K562 (cell line): ENCODE measurements around the gene EXOC6.

Experiments used
- CBX2 ChIP-seq: fragments of 200-600 bp; sonication (generic); IDR thresholded peaks from one replicate; pipeline ENCODE4 v1.6.1; 2012; ENCODE audit warnings: mild to moderate bottlenecking, low read length, inconsistent platforms; ENCODE audit not compliant: insufficient read depth, poor library complexity, severe bottlenecking
- CTCF ChIP-seq, 3 experiments: IDR thresholded peaks in 2 of 3; conservative IDR thresholded peaks in 1 of 3; 2 replicates each; pipeline ENCODE4 v1.5.1; 2011 to 2012; ENCODE audit warnings: low read length in 3 of 3, mild to moderate bottlenecking in 3 of 3, control low read depth in 2 of 3, improper control_type of control experiment in 1 of 3, inconsistent platforms in 1 of 3, low read depth in 1 of 3, mixed read lengths in 1 of 3, moderate library complexity in 1 of 3; ENCODE audit not compliant: insufficient read depth in 2 of 3
- FOXM1 ChIP-seq, 2 experiments: fragments of 450-650 bp in 1 of 2; sonication (generic) in 1 of 2; formaldehyde crosslinking in 1 of 2; IDR thresholded peaks; 2 replicates each; pipeline versions ENCODE4 v1.6.1 to v1.9.0; 2017 to 2022; ENCODE audit warnings: low read depth in 2 of 2, mild to moderate bottlenecking in 2 of 2, missing genetic modification reagents in 1 of 2, moderate library complexity in 1 of 2
- MXI1 ChIP-seq: IDR thresholded peaks from 2 replicates; pipeline ENCODE4 v1.6.1; 2011; ENCODE audit warnings: low read depth, mild to moderate bottlenecking, improper control_type of control experiment, low read length
- MYBL2 ChIP-seq, 2 experiments: fragments of 450-650 bp in 1 of 2; sonication (generic) in 1 of 2; formaldehyde crosslinking in 1 of 2; IDR thresholded peaks; 2 replicates each; pipeline versions ENCODE4 v1.6.1 to v1.8.1; 2017 to 2022; ENCODE audit warnings: borderline replicate concordance in 1 of 2, inconsistent platforms in 1 of 2, low read depth in 1 of 2, mild to moderate bottlenecking in 1 of 2, missing genetic modification reagents in 1 of 2, moderate library complexity in 1 of 2
- NR3C1 ChIP-seq: sonication (generic); formaldehyde crosslinking; IDR thresholded peaks from 2 replicates; pipeline ENCODE4 v1.8.1; 2022; ENCODE audit warnings: missing genetic modification reagents
- POLR2A ChIP-seq: fragments of 450-650 bp; conservative IDR thresholded peaks from 2 replicates; pipeline ENCODE4 v1.6.1; 2016
- RCOR1 ChIP-seq, 2 experiments: IDR thresholded peaks; 2 replicates each; pipeline ENCODE4 v1.6.1; 2012; ENCODE audit warnings: low read depth in 2 of 2, low read length in 2 of 2, borderline replicate concordance in 1 of 2, improper control_type of control experiment in 1 of 2
- TF ChIP-seq, protein P1 (sequence below), 2 experiments: fragments of 450-650 bp in 1 of 2; sonication (generic) in 1 of 2; formaldehyde crosslinking in 1 of 2; IDR thresholded peaks; 2 replicates each; pipeline versions ENCODE4 v1.7.1 to v1.9.0; 2016 to 2022; ENCODE audit warnings: inconsistent platforms in 1 of 2, mild to moderate bottlenecking in 1 of 2, missing genetic modification reagents in 1 of 2
- TF ChIP-seq, protein P2 (sequence below): fragments of 250-450 bp; sonication (Bioruptor Pico); IDR thresholded peaks from 2 replicates; pipeline ENCODE4 v1.5.0; 2021; ENCODE audit warnings: mild to moderate bottlenecking, borderline replicate concordance

GRCh38 chr10:93096901-93097300, 248.6 kb downstream of the EXOC6 start:
- TF ChIP-seq, protein P1, sequence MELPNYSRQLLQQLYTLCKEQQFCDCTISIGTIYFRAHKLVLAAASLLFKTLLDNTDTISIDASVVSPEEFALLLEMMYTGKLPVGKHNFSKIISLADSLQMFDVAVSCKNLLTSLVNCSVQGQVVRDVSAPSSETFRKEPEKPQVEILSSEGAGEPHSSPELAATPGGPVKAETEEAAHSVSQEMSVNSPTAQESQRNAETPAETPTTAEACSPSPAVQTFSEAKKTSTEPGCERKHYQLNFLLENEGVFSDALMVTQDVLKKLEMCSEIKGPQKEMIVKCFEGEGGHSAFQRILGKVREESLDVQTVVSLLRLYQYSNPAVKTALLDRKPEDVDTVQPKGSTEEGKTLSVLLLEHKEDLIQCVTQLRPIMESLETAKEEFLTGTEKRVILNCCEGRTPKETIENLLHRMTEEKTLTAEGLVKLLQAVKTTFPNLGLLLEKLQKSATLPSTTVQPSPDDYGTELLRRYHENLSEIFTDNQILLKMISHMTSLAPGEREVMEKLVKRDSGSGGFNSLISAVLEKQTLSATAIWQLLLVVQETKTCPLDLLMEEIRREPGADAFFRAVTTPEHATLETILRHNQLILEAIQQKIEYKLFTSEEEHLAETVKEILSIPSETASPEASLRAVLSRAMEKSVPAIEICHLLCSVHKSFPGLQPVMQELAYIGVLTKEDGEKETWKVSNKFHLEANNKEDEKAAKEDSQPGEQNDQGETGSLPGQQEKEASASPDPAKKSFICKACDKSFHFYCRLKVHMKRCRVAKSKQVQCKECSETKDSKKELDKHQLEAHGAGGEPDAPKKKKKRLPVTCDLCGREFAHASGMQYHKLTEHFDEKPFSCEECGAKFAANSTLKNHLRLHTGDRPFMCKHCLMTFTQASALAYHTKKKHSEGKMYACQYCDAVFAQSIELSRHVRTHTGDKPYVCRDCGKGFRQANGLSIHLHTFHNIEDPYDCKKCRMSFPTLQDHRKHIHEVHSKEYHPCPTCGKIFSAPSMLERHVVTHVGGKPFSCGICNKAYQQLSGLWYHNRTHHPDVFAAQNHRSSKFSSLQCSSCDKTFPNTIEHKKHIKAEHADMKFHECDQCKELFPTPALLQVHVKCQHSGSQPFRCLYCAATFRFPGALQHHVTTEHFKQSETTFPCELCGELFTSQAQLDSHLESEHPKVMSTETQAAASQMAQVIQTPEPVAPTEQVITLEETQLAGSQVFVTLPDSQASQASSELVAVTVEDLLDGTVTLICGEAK (IDR thresholded peaks at IDR 0.05) = no peak
- TF ChIP-seq, protein P1 (CRISPR knock-in tag; IDR thresholded peaks at IDR 0.05) = no peak
- TF ChIP-seq FOXM1 (IDR thresholded peaks at IDR 0.05; ENCODE audit: low read depth) (no peak), FOXM1 (CRISPR knock-in tag; IDR thresholded peaks at IDR 0.05; ENCODE audit: low read depth) (no peak), MXI1 (no peak), POLR2A (no peak), CTCF (IDR thresholded peaks at IDR 0.05 in 2 of 3, conservative IDR thresholded peaks at IDR 0.05 in 1 of 3; ENCODE audit: insufficient read depth in 2 of 3, low read depth in 1 of 3, low read length in 3 of 3) (no peak), MYBL2 (IDR thresholded peaks at IDR 0.05; ENCODE audit: low read depth) (no peak), MYBL2 (CRISPR knock-in tag; IDR thresholded peaks at IDR 0.05; ENCODE audit: borderline replicate concordance) (no peak), CBX2 (no peak), NR3C1 (CRISPR knock-in tag) (no peak), RCOR1 (IDR thresholded peaks at IDR 0.05; ENCODE audit: borderline replicate concordance in 1 of 2, low read depth in 2 of 2, low read length in 2 of 2) (no peak)
- TF ChIP-seq, protein P2, sequence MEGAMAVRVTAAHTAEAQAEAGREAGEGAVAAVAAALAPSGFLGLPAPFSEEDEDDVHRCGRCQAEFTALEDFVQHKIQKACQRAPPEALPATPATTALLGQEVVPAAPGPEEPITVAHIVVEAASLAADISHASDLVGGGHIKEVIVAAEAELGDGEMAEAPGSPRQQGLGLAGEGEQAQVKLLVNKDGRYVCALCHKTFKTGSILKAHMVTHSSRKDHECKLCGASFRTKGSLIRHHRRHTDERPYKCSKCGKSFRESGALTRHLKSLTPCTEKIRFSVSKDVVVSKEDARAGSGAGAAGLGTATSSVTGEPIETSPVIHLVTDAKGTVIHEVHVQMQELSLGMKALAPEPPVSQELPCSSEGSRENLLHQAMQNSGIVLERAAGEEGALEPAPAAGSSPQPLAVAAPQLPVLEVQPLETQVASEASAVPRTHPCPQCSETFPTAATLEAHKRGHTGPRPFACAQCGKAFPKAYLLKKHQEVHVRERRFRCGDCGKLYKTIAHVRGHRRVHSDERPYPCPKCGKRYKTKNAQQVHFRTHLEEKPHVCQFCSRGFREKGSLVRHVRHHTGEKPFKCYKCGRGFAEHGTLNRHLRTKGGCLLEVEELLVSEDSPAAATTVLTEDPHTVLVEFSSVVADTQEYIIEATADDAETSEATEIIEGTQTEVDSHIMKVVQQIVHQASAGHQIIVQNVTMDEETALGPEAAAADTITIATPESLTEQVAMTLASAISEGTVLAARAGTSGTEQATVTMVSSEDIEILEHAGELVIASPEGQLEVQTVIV (CRISPR knock-in tag) = no peak
